ENCODE results near the gene HINT3. TPM values are rescaled to one million over a fixed set of nuclear protein-coding genes. Genes with fewer than 3 reads are reported as not detected.
A peak's percentile ranks its signal among the peaks of the same experiment; 100 is the strongest.

HINT3 gene
- total and polyA plus RNA-seq, 2 of the 13 experiments (the other 11 are each of a cell fraction or from before 2014, with no cell fraction given), result 3.1 to 22.8 TPM

- TF ChIP-seq ARHGAP35 (CRISPR knock-in tag; IDR thresholded peaks at IDR 0.05; ENCODE audit: borderline replicate concordance) (no peak), FOXK2 (IDR thresholded peaks at IDR 0.05) (no peak), KDM1A (CRISPR knock-in tag; IDR thresholded peaks at IDR 0.05) (no peak), MAX (IDR thresholded peaks at IDR 0.05) (peak; percentile 66; the same call in 1 of the 2 replicates), ZNF350 (CRISPR knock-in tag; IDR thresholded peaks at IDR 0.05; ENCODE audit: borderline replicate concordance, low read depth) (0 out of 2 replicates have a peak, but pooled peaks have one; percentile 17), POLR2AphosphoS5 (IDR thresholded peaks at IDR 0.05; ENCODE audit: low read depth, low read length) (no peak), PRMT3 (CRISPR knock-in tag; IDR thresholded peaks at IDR 0.05; ENCODE audit: borderline replicate concordance, low read depth) (no peak), KLF16 (CRISPR knock-in tag; IDR thresholded peaks at IDR 0.05) (no peak), ZNF891 (CRISPR knock-in tag; IDR thresholded peaks at IDR 0.05) (no peak), ZBTB26 (CRISPR knock-in tag; IDR thresholded peaks at IDR 0.05; ENCODE audit: borderline replicate concordance) (0 out of 2 replicates have a peak, but pooled peaks have one; percentile 20), HMGA1 (CRISPR knock-in tag; conservative IDR thresholded peaks at IDR 0.05) (no peak), JUNB (CRISPR knock-in tag; IDR thresholded peaks at IDR 0.05; ENCODE audit: borderline replicate concordance) (no peak), ZFAT (CRISPR knock-in tag; conservative IDR thresholded peaks at IDR 0.05) (no peak), ETS1 (CRISPR knock-in tag; IDR thresholded peaks at IDR 0.05) (no peak), ZNF230 (CRISPR knock-in tag; IDR thresholded peaks at IDR 0.05) (0 out of 2 replicates have a peak, but pooled peaks have one; percentile 40), ZNF30 (CRISPR knock-in tag; IDR thresholded peaks at IDR 0.05) (no peak), XBP1 (CRISPR knock-in tag; IDR thresholded peaks at IDR 0.05) (no peak), ESRRA (CRISPR knock-in tag; IDR thresholded peaks at IDR 0.05; ENCODE audit: low read depth) (no peak), PLRG1 (conservative IDR thresholded peaks at IDR 0.05) (no peak), FOXO1 (CRISPR knock-in tag; IDR thresholded peaks at IDR 0.05) (peak; percentile 40; the same call in 1 of the 2 replicates), ZNF589 (CRISPR knock-in tag; conservative IDR thresholded peaks at IDR 0.05) (0 out of 2 replicates have a peak, but pooled peaks have one; percentile 70), NFE2L1 (CRISPR knock-in tag; IDR thresholded peaks at IDR 0.05; ENCODE audit: borderline replicate concordance) (0 out of 2 replicates have a peak, but pooled peaks have one; percentile 43), ZNF792 (CRISPR knock-in tag; IDR thresholded peaks at IDR 0.05) (no peak), FOXP4 (CRISPR knock-in tag; IDR thresholded peaks at IDR 0.05) (no peak), SP5 (CRISPR knock-in tag; IDR thresholded peaks at IDR 0.05; ENCODE audit: borderline replicate concordance, low read depth) (no peak), ZNF44 (CRISPR knock-in tag; IDR thresholded peaks at IDR 0.05) (no peak), ZBTB25 (CRISPR knock-in tag; IDR thresholded peaks at IDR 0.05) (no peak), SOX6 (IDR thresholded peaks at IDR 0.05) (no peak), SOX6 (CRISPR knock-in tag; IDR thresholded peaks at IDR 0.05) (no peak; the same call in 1 of the 2 replicates)
Observed at GRCh38 chr6:125953502-125953875, 3.1 kb upstream of the HINT3 start (continued).
